GM18508 (cell line): Measurements from ENCODE around the gene SFRP4.
"Not testable (repeated sequence)": the region's sequence is repeated elsewhere in the genome, so short reads cannot be mapped to it uniquely, and the experiment has no call there.

Experiments used
- ATAC-seq: cut with Tn5 transposase; IDR thresholded peaks from one replicate; pipeline ENCODE4 v1.9.1; 2021; ENCODE audit warnings: moderate number of reproducible peaks; ENCODE audit not compliant: insufficient read depth, unreplicated experiment

The SFRP4 gene

DNA sequence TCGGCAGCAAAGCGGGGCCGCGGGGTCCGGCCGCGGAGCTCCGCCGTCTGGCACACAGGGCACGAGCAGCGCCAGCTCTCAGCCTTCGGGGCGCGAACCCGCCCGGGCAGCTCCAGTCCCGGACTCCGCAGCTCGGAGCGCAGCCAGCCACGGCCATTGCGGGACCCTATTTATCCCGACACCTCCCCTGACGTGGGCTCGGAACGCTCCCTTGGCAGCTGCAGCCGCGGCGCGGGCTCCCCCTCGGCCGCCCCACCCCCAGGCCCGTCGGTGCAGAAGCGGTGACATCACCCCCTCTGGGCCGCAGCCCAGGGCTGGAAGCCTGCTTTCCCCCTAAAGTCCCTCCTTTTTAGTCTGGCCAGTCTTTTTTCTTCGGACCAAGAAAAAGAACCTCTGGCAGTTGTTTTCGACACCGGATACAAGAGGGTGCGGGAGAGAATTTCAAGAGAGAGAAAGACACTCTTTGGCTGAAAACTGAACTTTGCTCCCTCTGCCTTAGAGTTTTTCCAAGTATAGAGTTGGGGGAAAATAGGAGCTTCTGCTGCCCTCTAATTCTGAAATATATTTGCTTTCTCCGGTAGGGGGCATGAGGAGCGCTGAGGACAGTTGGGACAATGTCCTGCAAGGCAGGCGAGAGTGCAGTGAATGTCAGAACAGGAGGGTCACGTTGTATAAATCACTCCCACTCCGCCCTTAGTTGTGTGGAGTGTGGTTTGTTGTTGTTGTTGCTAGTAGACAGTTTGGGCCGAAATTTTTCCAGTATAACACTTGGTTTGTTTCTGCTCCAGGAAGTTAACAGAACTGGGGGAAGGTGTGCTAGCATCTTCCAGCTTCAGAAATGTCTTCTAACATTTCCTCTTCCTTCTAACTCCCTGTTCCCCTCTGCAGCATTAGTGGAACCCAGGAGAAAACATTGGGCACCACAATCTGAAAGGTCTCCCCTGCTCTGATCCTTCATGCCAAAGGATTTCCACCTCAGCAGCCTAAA lies at the start of gene SFRP4:
Gene SFRP4 (minus strand): TSS at position 145 of the 988 bp plus-strand sequence. CDS start 280 bp downstream, outside the sequence.
- no peak for ATAC-seq

- no peak for ATAC-seq
Observed at GRCh38 chr7:37964196-37964595, 47.6 kb upstream of the SFRP4 start.

GRCh38 chr7:37961251-37961650 lies 44.6 kb upstream of the SFRP4 start:
- ATAC-seq: no peak

DNA sequence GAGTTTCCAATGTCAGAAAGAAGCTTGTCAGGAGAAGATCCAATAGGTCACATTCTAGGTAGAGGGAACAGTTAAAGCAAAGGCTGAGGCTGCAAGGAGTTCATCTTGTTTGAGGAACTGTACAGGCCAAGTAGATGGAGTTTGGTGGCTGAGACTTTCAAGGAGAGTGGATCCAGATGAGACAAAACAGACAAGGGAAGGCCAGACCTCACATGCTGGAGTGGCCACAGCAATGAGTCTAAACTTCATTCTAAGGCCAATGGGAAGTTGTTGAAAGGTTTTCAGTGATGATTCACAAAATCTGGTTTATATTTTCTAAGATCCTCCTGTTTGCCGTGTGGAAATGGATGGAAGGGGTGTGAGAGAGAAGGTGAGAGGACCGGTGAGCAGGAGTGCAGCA lies 43.9 kb upstream of the SFRP4 start:
- ATAC-seq: no peak

DNA sequence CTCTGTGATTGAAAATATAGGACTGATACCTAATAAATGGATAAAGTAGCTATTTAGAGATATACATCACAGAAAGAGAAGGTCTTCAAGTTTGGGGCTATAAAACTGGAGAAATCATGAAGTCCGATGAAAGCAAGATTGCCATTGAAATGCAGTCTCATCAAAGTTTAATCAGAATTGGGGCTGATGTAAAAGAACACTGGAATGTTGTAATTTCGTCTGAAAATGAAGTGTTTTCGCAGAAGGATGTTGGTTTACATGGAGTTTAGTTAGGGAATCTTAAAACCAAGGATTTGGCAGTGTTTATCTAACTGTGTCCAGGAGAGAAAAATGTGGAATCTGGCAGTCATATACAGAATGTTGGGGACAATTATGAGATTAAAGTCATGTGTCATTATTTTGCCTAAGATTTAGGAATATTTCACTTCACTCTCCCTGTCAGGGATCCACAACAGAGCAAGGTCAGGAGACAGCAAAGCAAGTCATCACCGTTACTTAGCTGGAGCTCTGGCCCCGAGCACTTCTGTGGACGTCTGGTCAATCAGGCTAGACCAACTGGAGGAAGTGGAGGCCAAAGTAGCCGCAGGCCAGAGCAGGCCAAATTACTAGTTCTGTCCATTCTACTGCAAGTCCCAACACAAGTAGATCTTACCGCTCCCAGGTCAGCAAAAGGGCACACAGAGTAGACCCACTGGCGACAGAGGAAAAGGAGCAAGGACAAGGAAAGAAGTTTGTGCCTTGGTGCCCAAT lies 40.8 kb upstream of the SFRP4 start:
- ATAC-seq: no peak

GRCh38 chr7:37956791-37957190 lies 40.2 kb upstream of the SFRP4 start:
- no peak for ATAC-seq

DNA sequence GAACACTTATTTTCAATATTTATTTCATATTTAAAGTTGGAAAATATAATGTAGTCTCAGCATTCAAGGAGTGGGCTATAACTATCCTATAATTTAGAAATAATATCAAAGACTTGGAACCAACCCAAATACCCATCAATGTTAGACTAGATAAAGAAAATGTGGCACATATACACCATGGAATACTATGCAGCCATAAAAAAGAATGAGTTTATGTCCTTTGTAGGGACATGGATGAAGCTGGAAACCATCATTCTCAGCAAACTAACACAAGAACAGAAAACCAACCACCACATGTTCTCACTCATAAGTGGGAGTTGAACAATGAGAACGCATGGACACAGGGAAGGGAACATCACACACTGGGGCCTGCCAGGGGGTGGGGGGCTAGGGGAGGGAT lies 37.6 kb upstream of the SFRP4 start:
- ATAC-seq: not testable (repeated sequence)

DNA sequence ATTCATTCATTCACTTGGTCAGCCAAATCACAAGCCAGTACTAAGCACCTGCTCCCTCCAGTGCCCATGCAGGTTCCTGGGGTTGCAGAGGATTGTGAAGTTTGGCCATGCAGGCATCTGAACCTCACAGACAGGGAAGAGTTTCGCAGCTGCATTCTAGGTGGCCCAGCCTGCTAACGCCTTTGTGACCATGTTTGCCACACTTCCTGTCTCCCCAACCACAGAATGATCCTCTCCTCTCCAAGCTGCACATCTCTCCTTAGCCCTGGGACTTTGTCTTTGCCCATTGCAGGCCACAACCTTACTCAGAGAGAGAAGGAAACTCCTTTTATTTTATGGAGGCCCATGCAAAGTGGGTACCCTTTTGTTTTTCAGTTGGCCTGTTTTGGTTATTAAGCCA lies 35.6 kb upstream of the SFRP4 start:
- ATAC-seq: no peak

DNA sequence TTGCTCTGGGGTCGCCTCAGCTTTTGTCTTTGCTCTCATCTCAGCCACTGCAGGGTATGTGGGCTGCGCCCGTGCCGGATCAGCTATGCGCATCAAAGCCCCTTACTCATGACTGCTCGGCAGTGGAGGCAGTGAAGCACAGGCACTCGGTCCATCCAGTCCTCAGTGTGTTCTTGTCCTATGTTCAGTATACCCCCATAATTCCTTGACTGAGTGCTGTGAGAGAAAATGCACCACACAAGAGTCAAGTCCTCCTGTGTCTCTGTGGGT lies 31.3 kb upstream of the SFRP4 start:
- no peak for ATAC-seq

- ATAC-seq: no peak
Observed at GRCh38 chr7:37947138-37947940, 30.7 kb upstream of the SFRP4 start.

DNA sequence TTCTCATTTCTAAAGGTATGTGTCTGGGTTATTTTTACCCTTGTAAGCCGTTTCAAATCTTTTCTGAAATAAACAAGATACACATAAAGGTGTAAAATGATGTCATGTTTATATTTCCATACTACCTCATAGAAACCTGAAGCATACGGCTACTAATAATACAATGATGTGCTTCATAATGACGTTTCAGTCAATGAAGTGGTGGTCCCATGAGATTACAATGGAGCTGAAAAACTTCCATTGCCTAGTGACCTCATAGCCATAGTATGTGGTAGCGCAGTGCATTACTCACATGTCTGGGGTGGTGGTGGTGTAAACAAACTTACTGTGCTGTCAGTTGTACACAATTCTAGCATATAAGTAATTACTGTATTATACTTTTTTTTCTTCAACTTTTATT lies 28.7 kb upstream of the SFRP4 start:
- ATAC-seq: no peak

- no peak for ATAC-seq
Observed at GRCh38 chr7:37944737-37945054, 28.1 kb upstream of the SFRP4 start.

DNA sequence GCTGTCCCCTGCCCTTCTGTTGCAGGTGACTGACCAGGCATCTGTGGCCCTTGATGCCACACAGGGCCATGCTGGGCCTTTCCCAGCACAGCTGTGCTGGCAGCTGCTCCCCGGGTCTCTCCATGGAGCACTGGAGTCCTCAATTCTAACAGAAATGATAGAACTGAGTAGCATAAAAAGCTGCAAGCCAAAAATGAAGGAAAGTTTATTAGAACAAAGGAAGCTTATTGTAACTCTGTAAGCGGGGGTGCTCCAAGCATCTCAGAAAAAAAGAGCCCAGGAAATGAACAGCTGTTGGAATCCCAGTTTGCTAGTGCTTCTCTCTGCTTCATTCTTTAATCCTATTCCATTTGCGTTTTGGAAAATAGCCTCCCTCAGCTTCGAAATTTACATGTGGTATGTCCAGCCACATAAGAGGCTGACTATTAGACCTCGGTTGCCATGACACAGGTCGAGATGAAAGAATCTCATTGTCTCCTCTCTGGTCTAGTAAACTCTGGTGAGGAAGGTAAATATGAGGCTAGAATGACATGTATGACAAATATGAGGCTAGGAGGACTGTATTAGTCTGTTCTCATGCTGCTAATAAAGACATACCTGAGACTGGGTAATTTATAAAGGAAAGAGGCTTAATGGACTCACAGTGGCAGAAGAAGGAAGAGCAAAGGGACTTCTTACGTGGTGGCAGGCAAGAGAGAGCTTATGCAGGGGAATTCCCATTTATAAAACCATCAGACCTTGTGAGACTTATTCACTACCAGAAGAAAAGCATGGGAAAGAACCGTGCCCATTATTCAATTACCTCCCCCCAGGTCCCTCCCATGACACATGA lies 27.5 kb upstream of the SFRP4 start:
- ATAC-seq: no peak

GRCh38 chr7:37942934-37943610 lies 26.5 kb upstream of the SFRP4 start:
- ATAC-seq: no peak

- ATAC-seq: no peak
Observed at GRCh38 chr7:37933018-37933566, 16.5 kb upstream of the SFRP4 start.

GRCh38 chr7:37932543-37932942 lies 15.9 kb upstream of the SFRP4 start:
- no peak for ATAC-seq

GRCh38 chr7:37930226-37930948 lies 13.8 kb upstream of the SFRP4 start:
- no peak for ATAC-seq

DNA sequence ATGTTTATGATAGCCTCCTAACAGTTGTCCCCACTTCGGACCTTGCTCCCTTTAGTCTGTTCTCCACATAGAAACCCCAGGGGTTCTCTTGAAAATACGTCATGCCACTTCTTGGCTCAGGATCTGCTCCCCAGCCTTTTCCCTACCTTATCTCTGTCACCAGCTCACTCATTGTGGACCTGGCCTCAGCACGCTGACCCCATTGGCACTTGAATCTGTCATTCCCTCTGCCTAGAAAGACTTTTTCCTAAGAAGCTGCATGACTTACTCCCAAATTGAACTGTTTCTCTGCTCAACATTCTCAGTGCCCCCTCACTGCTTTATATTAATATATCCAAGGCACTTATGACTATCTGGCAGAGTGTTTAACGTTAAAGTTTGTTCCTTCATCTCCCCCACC lies 12.3 kb upstream of the SFRP4 start:
- ATAC-seq: no peak
